Left ventricle myocardium superior (tissue), 1 donor: Measurements from ENCODE around the gene KRTAP1-5. TPM values are rescaled to one million over a fixed set of nuclear protein-coding genes. Genes with fewer than 3 reads are reported as not detected.

Source experiments
- ATAC-seq: fragments of 200-7000 bp; cut with Tn5 transposase; one replicate; pipeline ENCODE4 v1.9.1; 2020; ENCODE audit warnings: mild to moderate bottlenecking, moderate library complexity
- DNase-seq: peaks from one replicate; pipeline ENCODE4 v3.0.0-alpha.2; 2020
- intact Hi-C: fragments of 100-400 bp; cut with micrococcal nuclease; formaldehyde crosslinking; loops from one replicate; pipeline ENCODE4 v1.11.0; 2022
- total RNA-seq: library from RNA; stranded (reverse); fragmentation: NEBNext Ultra II Directional; extraction: Animal tissue kit (Norgen Biotek cat#: 25700); gene quantifications from one replicate; pipeline ENCODE4 v1.2.1, GENCODE V29; 2021
- donor health status: DM: no; HTN: yes; CAD: no; lungs with severe emphysema.

Gene KRTAP1-5
- total RNA-seq, 1 donor from 2014 or later, result not detected

GRCh38 chr17:40980117-40980516, 46.9 kb downstream of the KRTAP1-5 start:
- intact Hi-C loops, result no loop called here
- DNase-seq (no peak), ATAC-seq (no peak)

GRCh38 chr17:40978575-40979151, 48.3 kb downstream of the KRTAP1-5 start:
- intact Hi-C loops, result no loop called here
- no peak for DNase-seq
- no peak for ATAC-seq

Other genes with a start within 250 kb of the KRTAP1-5 start
- not detected for gene KRT27, start 244.7 kb downstream of the KRTAP1-5 start, total RNA-seq
- not detected for gene KRT28, start 227.2 kb downstream of the KRTAP1-5 start, total RNA-seq
- gene KRT10, start 204.6 kb downstream of the KRTAP1-5 start, total RNA-seq, result 51.3 TPM
- not detected for gene KRT12, start 160.0 kb downstream of the KRTAP1-5 start, total RNA-seq
- not detected for gene KRT20, start 142.0 kb downstream of the KRTAP1-5 start, total RNA-seq
- not detected for gene KRT23, start 89.6 kb downstream of the KRTAP1-5 start, total RNA-seq
- gene KRT39, start 60.3 kb downstream of the KRTAP1-5 start, total RNA-seq, result not detected
- not detected for gene KRT40, start 42.9 kb downstream of the KRTAP1-5 start, total RNA-seq
- not detected for gene KRTAP3-3, start 33.0 kb downstream of the KRTAP1-5 start, total RNA-seq
- not detected for gene KRTAP3-2, start 27.3 kb downstream of the KRTAP1-5 start, total RNA-seq
- not detected for gene KRTAP3-1, start 18.1 kb downstream of the KRTAP1-5 start, total RNA-seq
- gene KRTAP1-4, start 3.0 kb upstream of the KRTAP1-5 start, total RNA-seq, result not detected
- gene KRTAP1-3, start 7.7 kb upstream of the KRTAP1-5 start, total RNA-seq, result not detected
- not detected for gene KRTAP1-1, start 14.2 kb upstream of the KRTAP1-5 start, total RNA-seq
- not detected for gene KRTAP2-1, start 20.1 kb upstream of the KRTAP1-5 start, total RNA-seq
- gene KRTAP2-2, start 28.0 kb upstream of the KRTAP1-5 start, total RNA-seq, result not detected
- not detected for gene KRTAP2-3, start 32.9 kb upstream of the KRTAP1-5 start, total RNA-seq
- not detected for gene KRTAP2-4, start 38.7 kb upstream of the KRTAP1-5 start, total RNA-seq
- gene KRTAP4-7, start 56.9 kb upstream of the KRTAP1-5 start, total RNA-seq, result not detected
- gene KRTAP4-8, start 70.9 kb upstream of the KRTAP1-5 start, total RNA-seq, result not detected
- not detected for gene KRTAP4-16, start 75.0 kb upstream of the KRTAP1-5 start, total RNA-seq
- gene KRTAP4-9, start 78.2 kb upstream of the KRTAP1-5 start, total RNA-seq, result not detected
- gene KRTAP4-11, start 91.2 kb upstream of the KRTAP1-5 start, total RNA-seq, result not detected
- gene KRTAP4-12, start 97.0 kb upstream of the KRTAP1-5 start, total RNA-seq, result not detected
- not detected for gene KRTAP4-6, start 113.3 kb upstream of the KRTAP1-5 start, total RNA-seq
- gene KRTAP4-5, start 122.6 kb upstream of the KRTAP1-5 start, total RNA-seq, result not detected
- not detected for gene KRTAP4-4, start 133.5 kb upstream of the KRTAP1-5 start, total RNA-seq
- not detected for gene KRTAP4-3, start 141.0 kb upstream of the KRTAP1-5 start, total RNA-seq
- gene KRTAP4-2, start 151.0 kb upstream of the KRTAP1-5 start, total RNA-seq, result not detected
- gene KRTAP4-1, start 157.7 kb upstream of the KRTAP1-5 start, total RNA-seq, result not detected
- gene KRTAP9-1, start 162.7 kb upstream of the KRTAP1-5 start, total RNA-seq, result not detected
- gene KRTAP9-2, start 199.4 kb upstream of the KRTAP1-5 start, total RNA-seq, result not detected
- not detected for gene KRTAP9-3, start 205.2 kb upstream of the KRTAP1-5 start, total RNA-seq
- not detected for gene KRTAP9-8, start 210.8 kb upstream of the KRTAP1-5 start, total RNA-seq
- gene KRTAP9-4, start 222.5 kb upstream of the KRTAP1-5 start, total RNA-seq, result not detected
- gene KRTAP9-9, start 228.2 kb upstream of the KRTAP1-5 start, total RNA-seq, result not detected
- not detected for gene KRTAP9-6, start 238.2 kb upstream of the KRTAP1-5 start, total RNA-seq
- gene KRTAP9-7, start 248.5 kb upstream of the KRTAP1-5 start, total RNA-seq, result not detected